ENCODE results near the gene DNAJC3. TPM values are rescaled to one million over a fixed set of nuclear protein-coding genes. Genes with fewer than 3 reads are reported as not detected.
"Not testable (repeated sequence)": the region's sequence is repeated elsewhere in the genome, so short reads cannot be mapped to it uniquely, and the experiment has no call there.

DNAJC3 gene
- total RNA-seq, 2 experiments from 2014 or later, result 21.5 to 22.4 TPM

DNA sequence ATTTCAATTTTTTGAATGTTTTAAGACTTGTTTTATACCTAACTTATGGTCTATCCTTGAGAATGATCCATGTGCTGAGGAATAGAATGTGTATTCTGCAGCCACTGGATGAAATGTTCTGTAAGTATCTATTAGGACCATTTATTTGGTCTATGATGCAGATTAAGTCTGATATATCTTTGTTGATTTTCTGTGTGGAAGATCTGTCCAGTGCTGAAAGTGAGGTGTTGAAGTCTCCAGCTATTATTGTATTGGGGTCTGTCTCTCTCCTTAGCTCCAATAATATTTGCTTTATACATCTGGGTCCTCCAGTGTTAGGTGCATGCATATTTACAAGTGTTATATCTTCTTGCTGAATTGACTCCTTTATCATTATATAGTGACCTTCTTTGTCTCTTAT, 9.7 kb upstream of the DNAJC3 start:
- CTCF ChIA-PET, POLR2A ChIA-PET: not testable (repeated sequence)

GRCh38 chr13:95671597-95671996, 5.3 kb upstream of the DNAJC3 start:
- CTCF ChIA-PET, result no interaction called here
- POLR2A ChIA-PET, result interaction anchor here (0.5 kb wide), 1 partner anchor 8 kb away, joined by 4 read pairs; no protein-coding TSS in a partner anchor

- POLR2A ChIA-PET, result interaction anchor here (0.9 to 1.3 kb wide), 3 partner anchors 9 to 16 kb away, joined by 3 to 10 read pairs (median 4); no protein-coding TSS in a partner anchor
- CTCF ChIA-PET, result interaction anchor here (0.7 kb wide), 1 partner anchor 24 kb away, joined by 3 read pairs; no protein-coding TSS in a partner anchor
Measured at GRCh38 chr13:95676105-95676761, 706 bp upstream of the DNAJC3 start.

DNA sequence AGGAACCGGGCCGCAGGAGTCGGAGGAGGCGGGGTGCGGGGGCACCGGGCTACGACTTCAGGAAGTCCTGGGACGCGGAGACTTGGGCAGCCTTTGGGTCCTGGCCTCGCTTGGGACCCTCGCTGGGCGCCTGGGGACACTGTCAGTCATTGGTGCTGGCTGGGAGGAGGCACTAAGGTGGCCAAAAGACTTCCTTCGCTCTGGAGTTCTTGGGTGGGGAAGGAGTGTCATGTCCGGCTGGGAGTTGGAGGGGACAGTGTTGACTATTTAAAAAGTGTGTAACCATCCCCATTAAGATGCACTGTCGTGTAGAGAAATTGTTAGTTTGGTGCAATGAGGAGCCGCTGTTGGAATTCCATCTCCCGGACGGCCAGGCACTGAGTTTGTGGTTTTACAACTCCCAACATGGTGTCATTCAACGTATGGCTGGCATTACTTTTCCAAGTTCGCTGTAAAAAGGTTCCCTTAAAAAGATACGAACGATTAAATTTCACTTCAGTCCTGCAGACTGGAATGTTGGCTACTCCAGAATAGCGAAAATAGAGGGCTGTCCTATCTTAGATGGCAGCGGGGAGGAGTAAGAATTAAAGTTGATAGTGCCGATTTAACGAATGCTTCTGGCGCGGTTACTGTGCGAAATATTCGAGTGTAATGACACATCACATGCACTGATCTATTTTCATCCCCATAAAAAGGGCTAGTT, 776 bp downstream of the DNAJC3 start:
- ChIA-PET POLR2A (interaction anchor here (0.9 kb wide), 1 partner anchor 11 kb away, joined by 4 read pairs; no protein-coding TSS in a partner anchor), CTCF (no interaction called here)

DNA sequence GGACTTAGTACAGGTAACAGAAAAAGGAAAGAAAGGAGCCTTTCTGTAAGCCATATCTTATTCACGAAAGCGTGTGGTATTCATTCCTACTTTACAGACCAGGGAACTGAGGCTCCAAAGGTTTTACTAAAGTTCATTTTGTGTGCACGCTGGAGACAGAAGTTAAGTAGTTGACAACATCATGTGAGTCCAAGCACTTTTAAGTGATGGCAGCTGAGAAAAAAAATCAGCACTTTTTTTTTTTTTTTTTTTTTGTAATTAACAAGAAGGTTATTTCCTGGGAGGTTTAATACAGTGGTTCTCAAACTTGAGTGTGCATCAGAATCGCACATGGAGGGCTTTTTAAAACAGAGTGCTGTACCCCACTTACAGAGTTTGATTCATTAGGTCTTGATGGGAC, 2.0 kb downstream of the DNAJC3 start:
- ChIA-PET CTCF (interaction anchor here (0.6 kb wide), 2 partner anchors 55 to 1330 kb away, joined by 4 to 5 read pairs; no protein-coding TSS in a partner anchor), POLR2A (no interaction called here)

DNA sequence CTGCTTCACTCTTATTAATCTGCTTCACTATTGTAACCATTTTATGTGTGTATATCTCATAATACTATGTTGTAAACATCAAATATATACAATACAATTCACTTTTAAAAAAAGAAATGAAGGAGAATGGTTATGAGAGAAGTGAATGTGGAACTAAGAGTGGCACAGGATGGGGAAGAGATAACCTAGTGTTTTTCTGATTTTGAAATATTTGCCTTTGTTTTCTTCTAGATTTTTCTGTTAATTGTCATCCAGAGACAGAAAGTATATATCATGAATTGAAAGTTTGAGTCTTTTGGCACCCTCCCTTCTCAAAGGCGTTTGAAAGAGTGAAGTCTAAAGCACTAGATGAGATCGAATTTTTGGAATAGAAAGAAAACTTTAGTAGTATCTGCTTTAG, 2.8 kb downstream of the DNAJC3 start:
- ChIA-PET CTCF (no interaction called here), POLR2A (no interaction called here)

DNA sequence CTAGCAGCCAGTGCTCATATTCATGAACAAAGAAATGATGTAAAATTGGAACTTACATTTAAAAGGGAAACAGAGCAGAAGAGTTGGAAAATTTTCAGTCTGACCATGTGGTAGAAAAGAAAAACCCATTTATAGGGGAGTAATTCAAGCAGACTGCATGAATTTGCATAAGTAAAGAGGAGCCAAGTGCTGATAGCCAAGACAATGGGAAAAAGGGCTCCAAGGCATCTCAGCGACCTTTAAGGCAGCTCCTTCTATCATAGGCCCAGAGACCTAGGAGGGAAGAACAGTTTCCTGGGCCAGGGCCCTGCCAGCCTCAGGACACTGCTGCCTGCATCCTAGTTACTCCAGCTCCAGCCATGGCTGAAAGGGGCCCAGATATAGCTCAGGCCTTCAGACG, 7.5 kb downstream of the DNAJC3 start:
- ChIA-PET POLR2A (no interaction called here), CTCF (no interaction called here)

GRCh38 chr13:95684960-95685359, 8.0 kb downstream of the DNAJC3 start:
- CTCF ChIA-PET, result not testable (repeated sequence)
- POLR2A ChIA-PET, result interaction anchor here (0.8 kb wide), 1 partner anchor 8 kb away, joined by 3 read pairs; the partner anchor contains the start of gene DNAJC3

- POLR2A ChIA-PET, result interaction anchor here (0.9 kb wide), 1 partner anchor 13 kb away, joined by 4 read pairs; the partner anchor contains the start of gene DNAJC3
- CTCF ChIA-PET, result no interaction called here
Measured at GRCh38 chr13:95689582-95689926, 12.6 kb downstream of the DNAJC3 start.

DNA sequence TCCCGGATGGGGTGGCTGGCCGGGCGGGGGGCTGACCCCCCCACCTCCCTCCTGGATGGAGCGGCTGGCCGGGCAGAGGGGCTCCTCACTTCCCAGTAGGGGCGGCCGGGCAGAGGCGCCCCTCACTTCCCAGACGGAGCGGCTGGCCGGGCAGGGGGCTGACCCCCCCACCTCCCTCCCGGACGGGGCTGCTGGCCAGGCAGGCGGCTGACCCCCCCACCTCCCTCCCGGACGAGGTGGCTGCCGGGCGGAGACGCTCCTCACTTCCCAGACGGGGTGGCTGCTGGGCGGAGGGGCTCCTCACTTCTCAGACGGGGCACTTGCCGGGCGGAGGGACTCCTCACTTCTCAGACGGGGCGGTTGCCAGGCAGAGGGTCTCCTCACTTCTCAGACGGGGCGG, 14.0 kb downstream of the DNAJC3 start:
- POLR2A ChIA-PET, CTCF ChIA-PET: not testable (repeated sequence)

DNA sequence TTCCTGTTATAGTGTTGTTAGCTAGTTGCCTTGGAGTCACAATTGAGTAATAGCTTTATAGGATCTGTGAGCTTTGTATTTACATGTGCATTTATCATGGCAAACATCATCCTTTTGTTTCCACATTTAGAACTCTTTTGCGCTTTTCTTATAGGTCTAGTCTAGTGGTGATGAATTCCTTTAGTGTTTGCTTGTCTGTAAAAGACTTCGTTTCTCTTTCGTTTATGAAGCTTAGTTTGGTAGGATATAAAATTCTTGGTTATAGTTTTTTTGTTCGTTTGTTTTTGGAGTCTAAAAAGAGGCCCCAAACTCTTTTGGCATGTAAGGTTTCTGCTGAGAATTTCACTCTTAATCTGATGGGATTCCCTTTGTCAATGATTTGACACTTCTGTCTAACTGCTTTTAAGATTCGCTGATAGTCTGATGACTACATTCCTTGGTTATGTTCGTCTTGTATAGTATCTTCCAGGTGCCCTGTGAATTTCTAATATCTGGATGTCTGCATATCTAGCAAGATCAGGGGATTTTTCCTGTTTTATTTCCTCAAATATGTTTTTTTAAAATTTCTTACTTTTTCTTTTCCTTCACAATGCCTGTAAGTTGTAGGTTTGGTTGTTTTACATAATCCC, 20.2 kb downstream of the DNAJC3 start:
- CTCF ChIA-PET, result no interaction called here
- POLR2A ChIA-PET, result no interaction called here

DNA sequence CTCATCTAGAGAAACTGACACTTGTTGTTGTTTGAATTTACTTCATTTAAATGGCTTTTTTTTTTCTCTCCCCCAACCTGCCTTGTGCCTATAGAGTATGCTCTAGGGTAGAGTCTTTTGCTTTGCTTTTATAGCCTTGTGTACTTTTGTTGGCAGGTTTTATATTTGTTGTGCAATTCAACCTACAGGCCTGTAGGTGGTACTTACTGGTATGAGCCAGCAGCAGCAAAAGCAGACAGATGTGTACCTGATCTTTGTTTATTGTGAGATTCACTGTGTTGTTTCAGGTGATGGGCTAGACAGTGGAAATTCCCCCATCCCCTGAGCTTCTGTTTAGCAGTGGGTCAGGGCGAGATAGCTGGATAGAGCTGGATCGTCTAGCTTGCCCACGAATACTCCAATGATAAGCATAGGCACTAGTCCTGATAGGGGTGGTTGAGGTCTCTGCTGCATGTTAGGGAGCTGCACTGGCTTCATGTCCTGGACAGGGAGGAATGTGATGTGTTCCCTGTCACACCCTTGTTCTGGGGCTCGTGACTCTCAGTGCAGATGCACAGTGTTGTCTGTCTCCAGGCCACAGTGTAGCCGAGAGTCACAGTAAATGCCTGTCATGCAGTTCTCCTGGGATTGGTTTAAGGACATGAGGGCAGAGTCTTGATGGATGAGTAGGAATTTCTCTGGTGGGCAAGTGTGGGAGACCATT, 21.3 kb downstream of the DNAJC3 start:
- CTCF ChIA-PET, result no interaction called here
- POLR2A ChIA-PET, result no interaction called here

- CTCF ChIA-PET, result no interaction called here
- POLR2A ChIA-PET, result no interaction called here
Measured at GRCh38 chr13:95703576-95703975, 26.6 kb downstream of the DNAJC3 start.

DNA sequence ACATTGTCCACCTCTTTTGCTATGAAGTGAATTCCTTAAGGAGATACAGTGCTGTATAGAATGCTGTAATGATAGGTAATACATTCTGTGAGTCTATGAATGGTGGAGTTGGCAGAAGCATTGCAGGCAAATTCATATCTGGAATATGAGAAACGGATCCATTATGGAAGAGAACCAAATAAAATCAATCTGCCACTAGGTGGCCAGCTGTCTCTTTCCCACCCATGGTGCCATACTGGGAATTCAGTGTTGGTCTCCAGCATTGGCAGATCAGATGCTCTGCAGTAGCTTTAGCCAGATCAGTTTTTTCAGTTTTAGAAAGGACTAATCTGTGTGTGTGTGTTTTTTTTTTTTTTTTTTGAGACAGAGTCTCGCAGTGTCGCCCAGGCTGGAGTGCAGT, 27.6 kb downstream of the DNAJC3 start:
- ChIA-PET POLR2A (no interaction called here), CTCF (no interaction called here)

DNA sequence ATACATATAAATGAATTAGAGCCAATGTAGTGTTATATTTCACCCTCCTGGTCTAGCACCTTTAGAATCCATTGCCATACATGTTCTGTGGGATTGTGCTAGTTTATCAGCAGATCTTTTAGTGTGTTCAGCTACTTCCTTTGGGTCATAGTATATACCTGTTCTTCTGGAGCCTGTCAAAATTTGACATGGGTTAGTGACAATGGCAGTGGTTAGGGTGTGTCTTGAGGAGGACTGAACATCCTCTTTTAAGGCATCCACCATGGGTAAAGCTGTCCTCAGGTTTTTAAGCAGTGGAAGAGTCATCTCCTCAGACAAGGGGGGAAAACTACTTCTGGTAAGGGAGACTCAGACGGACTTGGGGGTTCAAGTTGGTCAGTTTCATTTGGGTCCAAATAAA, 29.4 kb downstream of the DNAJC3 start:
- ChIA-PET CTCF (no interaction called here), POLR2A (no interaction called here)

DNA sequence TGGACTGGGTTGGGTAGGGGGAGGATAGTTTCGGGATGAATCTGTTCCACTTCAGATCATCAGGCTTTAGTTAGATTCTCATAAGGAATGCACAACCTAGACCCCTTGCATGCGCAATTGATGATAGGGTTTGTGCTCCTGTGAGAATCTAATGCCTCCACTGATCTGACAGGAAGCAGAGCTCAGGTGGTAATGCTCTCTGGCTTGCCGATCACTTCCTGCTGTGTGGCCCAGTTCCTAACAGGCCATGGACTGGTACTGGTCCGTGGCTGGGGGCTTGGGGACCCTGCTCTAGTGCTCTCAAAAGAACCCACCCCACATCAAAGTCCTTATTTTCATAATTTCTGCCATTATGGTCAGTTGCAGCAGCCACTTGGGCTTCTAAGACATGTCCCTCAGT, 30.1 kb downstream of the DNAJC3 start:
- POLR2A ChIA-PET, result no interaction called here

GRCh38 chr13:95707442-95708390, 30.8 kb downstream of the DNAJC3 start:
- CTCF ChIA-PET, result no interaction called here
- POLR2A ChIA-PET, result interaction anchor here (0.6 kb wide), 1 partner anchor 1381 kb away, joined by 3 read pairs; no protein-coding TSS in a partner anchor

More for the DNA sequence above, 30.1 kb downstream of the DNAJC3 start:
- CTCF ChIA-PET, result no interaction called here

DNA sequence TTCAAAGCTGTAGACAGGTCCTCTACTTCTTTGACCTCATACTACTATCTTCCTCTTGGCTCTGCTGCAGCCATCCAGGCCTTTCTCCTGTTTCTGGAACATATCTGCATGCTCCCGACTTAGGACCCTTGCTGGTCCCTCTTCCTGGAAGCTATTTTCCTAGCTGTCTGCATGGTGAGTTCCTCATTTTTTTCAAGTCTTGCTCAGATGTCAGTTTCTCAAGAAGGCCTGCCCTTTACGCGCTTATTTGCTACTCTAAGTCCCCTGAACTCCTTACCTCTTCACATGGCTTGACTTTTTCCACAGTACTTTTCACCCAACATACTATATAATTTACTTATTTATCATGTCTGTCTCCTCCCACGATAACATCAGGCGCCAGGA, 31.4 kb downstream of the DNAJC3 start:
- ChIA-PET POLR2A (interaction anchor here (0.6 kb wide), 1 partner anchor 1381 kb away, joined by 3 read pairs; no protein-coding TSS in a partner anchor), CTCF (no interaction called here)

DNA sequence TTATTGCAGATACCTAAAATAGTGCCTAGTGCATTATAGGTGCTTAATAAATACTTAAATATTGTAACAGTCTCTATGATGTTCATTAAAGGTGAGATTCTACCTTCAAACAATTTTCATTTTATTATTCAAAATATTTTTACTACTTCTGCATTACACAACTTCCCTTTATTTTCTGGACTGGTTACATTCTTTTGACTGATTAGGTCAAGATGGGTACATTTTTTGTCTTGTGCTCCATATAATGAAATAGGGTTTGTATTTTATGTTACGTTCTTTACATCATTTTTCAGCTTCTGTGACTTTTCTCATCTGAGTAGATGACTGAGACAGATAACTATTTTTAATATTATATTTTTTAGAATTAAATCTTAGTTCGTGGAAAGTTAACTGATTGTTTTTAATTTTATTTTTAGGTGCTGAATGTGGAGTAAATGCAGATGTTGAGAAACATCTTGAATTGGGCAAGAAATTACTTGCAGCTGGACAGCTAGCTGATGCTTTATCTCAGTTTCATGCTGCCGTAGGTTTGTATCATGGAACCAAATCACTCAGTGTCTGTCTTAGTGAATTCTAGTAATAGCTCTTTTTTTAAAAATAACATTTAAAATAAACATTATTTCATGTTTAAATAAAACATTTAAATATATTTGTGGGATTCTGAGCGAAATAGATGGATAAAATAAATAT, 32.0 kb downstream of the DNAJC3 start:
- ChIA-PET POLR2A (no interaction called here), CTCF (no interaction called here)
